ENCODE data around the gene FASN. TPM values are rescaled to one million over a fixed set of nuclear protein-coding genes. Genes with fewer than 3 reads are reported as not detected.

The FASN gene
- polyA plus RNA-seq, 2 of the 4 experiments (the other 2 are of a cell fraction) = 12.9 to 169 TPM

DNA sequence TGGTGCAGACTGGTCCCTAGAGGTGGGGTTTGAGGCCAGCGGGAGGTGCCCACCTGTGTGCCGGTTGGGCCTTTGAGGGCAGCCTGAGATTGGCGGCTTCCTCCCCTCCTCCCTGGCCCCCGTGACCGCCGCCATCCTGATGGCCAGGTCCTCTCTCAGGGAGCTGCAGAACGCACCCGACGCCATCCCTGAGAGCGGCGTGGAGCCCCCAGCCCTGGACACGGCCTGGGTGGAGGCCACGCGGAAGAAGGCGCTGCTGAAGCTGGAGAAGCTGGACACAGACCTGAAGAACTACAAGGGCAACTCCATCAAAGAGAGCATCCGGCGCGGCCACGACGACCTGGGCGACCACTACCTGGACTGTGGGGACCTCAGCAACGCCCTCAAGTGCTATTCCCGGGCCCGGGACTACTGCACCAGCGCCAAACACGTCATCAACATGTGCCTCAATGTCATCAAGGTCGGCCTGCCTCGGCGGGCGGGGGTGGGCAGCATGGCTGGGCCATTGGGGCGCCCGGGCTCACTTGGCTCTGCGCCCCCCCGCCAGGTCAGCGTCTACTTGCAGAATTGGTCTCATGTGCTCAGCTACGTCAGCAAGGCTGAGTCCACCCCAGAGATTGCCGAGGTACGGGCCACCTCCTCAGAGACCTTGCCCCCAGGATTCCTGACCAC is 43.5 kb downstream of the FASN start:
- Histone ChIP-seq H3K4me3 (no peak overlapping the region), H3K27ac (no peak overlapping the region), H3K4me2 (no peak overlapping the region), H3K9me3 (no peaks in the 10 kb centered on the region), H3K4me1 (peaks cover 16% of the 10 kb centered on the region; the same call in 2 of the 3 replicates)
- WGBS (ENCODE audit: missing lambda C conversion rate) = 95% methylated on average over 32 of the region's 38 CpGs
- ATAC-seq (no peak), FAIRE-seq (no peak), DNase-seq (ENCODE audit: low read depth in 1 of 2, low spot score in 1 of 2) (no peak)
- ChIA-PET CTCF (interaction anchor here (1.5 to 21.7 kb wide), 4 partner anchors 11 to 94 kb away, joined by 6 to 191 read pairs (median 26); partner anchors contain the start of genes DCXR, DUS1L and RAC3), POLR2A (interaction anchor here (0.9 kb wide), 1 partner anchor 17 kb away, joined by 3 read pairs; the partner anchor contains the start of gene DCXR)
- peak in 1 of 2 experiments; percentile 13; a peak in 1 of 5 replicates for TF ChIP-seq JUN (IDR thresholded peaks at IDR 0.05)
- TF ChIP-seq, protein P1, sequence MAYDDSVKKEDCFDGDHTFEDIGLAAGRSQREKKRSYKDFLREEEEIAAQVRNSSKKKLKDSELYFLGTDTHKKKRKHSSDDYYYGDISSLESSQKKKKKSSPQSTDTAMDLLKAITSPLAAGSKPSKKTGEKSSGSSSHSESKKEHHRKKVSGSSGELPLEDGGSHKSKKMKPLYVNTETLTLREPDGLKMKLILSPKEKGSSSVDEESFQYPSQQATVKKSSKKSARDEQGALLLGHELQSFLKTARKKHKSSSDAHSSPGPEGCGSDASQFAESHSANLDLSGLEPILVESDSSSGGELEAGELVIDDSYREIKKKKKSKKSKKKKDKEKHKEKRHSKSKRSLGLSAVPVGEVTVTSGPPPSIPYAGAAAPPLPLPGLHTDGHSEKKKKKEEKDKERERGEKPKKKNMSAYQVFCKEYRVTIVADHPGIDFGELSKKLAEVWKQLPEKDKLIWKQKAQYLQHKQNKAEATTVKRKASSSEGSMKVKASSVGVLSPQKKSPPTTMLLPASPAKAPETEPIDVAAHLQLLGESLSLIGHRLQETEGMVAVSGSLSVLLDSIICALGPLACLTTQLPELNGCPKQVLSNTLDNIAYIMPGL (CRISPR knock-in tag; IDR thresholded peaks at IDR 0.05; ENCODE audit: borderline replicate concordance) = no peak

DNA sequence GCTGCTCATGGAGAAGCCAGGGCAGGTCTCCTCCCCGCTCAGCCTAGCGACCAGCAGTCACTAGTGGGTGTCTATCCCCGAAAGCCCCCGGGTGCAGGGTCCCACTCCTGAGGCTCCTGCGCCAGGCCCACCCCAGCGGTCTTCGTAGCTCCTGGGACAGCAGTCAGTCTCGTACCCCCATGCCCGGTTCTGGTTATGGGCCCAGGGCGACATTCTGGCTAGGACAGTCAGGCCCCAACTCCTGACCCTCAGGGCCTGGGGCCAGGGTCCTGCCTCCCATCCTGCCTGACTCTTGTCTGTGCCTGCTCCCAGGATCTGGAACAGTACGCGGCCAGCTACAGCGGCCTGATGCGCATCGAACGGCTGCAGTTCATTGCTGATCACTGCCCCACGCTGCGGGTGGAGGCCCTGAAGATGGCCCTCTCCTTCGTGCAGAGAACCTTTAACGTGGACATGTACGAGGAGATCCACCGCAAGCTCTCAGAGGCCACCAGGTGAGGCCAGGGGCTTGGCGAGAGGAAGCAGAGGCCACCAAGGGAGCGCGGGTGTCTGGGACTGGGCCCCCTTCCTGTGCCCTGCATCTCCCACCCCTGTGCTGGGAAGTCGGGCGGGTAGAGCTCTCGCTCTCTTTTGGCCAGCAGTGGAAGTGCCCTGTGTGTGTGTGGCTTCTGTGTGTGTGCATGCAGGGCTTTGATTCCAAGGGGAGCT is 44.3 kb downstream of the FASN start:
- DNase-seq (ENCODE audit: low read depth in 1 of 2, low spot score in 1 of 2) (no peak), ATAC-seq (no peak; a peak in 1 of 6 replicates), FAIRE-seq (no peak)
- CTCF ChIA-PET = interaction anchor here (0.9 to 21.7 kb wide), 5 partner anchors 12 to 94 kb away, joined by 3 to 191 read pairs (median 24); partner anchors contain the start of genes DCXR, DUS1L and RAC3
- no peak for TF ChIP-seq POLR2A (IDR thresholded peaks at IDR 0.05; ENCODE audit: low read length)
- TF ChIP-seq HOXB13 (CRISPR knock-in tag; IDR thresholded peaks at IDR 0.05; ENCODE audit: low read depth) = no peak
- no peak for TF ChIP-seq FOSB (CRISPR knock-in tag; IDR thresholded peaks at IDR 0.05)
- no peak for TF ChIP-seq FOXS1 (CRISPR knock-in tag; IDR thresholded peaks at IDR 0.05)
- TF ChIP-seq NR3C1 (IDR thresholded peaks at IDR 0.05) = no peak
- no peak for TF ChIP-seq FOSL2 (IDR thresholded peaks at IDR 0.05)
- TF ChIP-seq FOSL2 (CRISPR knock-in tag; IDR thresholded peaks at IDR 0.05) = no peak
- TF ChIP-seq ZSCAN20 (CRISPR knock-in tag; IDR thresholded peaks at IDR 0.05) = no peak
- 93% methylated on average over 28 of the region's 28 CpGs for WGBS (ENCODE audit: missing lambda C conversion rate)
- H3K9me3 ChIP-seq = no peaks in the 10 kb centered on the region
- H3K27ac ChIP-seq = no peak overlapping the region
- H3K4me3 ChIP-seq = 0 out of 3 replicates have a peak overlapping the region, but pooled peaks have one; percentile 97
- H3K4me2 ChIP-seq = peak overlapping the region; percentile 91
- POLR2A ChIA-PET = interaction anchor here (0.9 kb wide), 1 partner anchor 16 kb away, joined by 3 read pairs; the partner anchor contains the start of gene DCXR
- peaks cover 16% of the 10 kb centered on the region; the same call in 2 of the 3 replicates for H3K4me1 ChIP-seq

DNA sequence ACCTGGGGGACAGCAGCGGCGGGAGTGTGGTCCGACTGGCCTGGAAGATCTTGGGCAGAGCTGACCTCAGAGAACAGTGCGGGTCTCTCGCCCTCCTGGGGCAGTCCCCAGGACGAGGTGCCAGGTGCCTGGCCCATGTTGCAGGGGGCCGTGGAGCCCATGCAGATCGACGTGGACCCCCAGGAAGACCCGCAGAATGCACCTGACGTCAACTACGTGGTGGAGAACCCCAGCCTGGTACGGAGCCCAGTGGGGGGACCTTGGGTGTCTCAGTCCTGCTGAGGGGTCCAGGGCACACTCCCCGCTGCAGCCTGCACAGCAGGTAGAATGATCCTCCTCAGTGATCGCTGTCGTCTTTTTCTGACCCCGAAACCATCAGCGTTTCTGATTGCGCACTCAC is 44.9 kb downstream of the FASN start:
- Histone ChIP-seq H3K4me3 (peak overlapping the region; percentile 97), H3K4me1 (peaks cover 16% of the 10 kb centered on the region; the same call in 2 of the 3 replicates), H3K27ac (peak overlapping the region in 1 of 2 experiments; percentile 95; a peak in 2 of 6 replicates), H3K4me2 (peak overlapping the region; percentile 91), H3K9me3 (no peaks in the 10 kb centered on the region)
- ATAC-seq (no peak), FAIRE-seq (no peak), DNase-seq (ENCODE audit: low read depth in 1 of 2, low spot score in 1 of 2) (no peak)
- POLR2A ChIA-PET = no interaction called here
- WGBS (ENCODE audit: missing lambda C conversion rate) = 92% methylated on average over 15 of the region's 19 CpGs
- no peak for TF ChIP-seq PHF8 (IDR thresholded peaks at IDR 0.05; ENCODE audit: borderline replicate concordance, low read depth)
- TF ChIP-seq FOXS1 (CRISPR knock-in tag; IDR thresholded peaks at IDR 0.05) = no peak
- TF ChIP-seq CEBPB (IDR thresholded peaks at IDR 0.05) = no peak
- TF ChIP-seq, protein P2, sequence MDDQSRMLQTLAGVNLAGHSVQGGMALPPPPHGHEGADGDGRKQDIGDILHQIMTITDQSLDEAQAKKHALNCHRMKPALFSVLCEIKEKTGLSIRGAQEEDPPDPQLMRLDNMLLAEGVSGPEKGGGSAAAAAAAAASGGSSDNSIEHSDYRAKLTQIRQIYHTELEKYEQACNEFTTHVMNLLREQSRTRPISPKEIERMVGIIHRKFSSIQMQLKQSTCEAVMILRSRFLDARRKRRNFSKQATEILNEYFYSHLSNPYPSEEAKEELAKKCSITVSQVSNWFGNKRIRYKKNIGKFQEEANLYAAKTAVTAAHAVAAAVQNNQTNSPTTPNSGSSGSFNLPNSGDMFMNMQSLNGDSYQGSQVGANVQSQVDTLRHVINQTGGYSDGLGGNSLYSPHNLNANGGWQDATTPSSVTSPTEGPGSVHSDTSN (IDR thresholded peaks at IDR 0.05) = no peak
- CTCF ChIA-PET = interaction anchor here (0.9 to 21.7 kb wide), 5 partner anchors 12 to 93 kb away, joined by 3 to 191 read pairs (median 24); partner anchors contain the start of genes DCXR, DUS1L and RAC3

DNA sequence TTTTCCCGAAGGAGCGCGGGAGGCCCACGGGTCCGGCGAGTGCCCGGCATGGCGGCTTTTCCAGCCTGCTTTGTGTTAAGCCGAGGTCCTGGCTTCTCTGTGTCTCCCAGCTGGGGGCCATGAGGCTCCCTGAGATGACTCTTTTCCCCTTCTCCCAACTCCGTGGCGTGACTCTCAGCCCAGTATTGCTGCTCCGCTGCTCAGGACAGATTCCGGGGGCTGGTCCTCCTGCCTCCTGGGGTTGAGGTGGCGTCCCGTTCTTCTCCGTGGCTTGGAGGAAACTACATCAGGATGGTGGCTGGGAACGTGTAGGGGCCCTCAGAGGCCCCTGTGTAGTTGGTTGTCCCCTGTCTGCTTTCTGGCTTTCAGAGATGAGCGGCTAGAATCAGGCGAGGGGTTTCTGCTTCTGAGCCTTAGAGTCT is 45.4 kb downstream of the FASN start:
- H3K4me1 ChIP-seq = peaks cover 16% of the 10 kb centered on the region; the same call in 2 of the 3 replicates
- H3K4me3 ChIP-seq = peak overlapping the region; percentile 97
- no peaks in the 10 kb centered on the region for H3K9me3 ChIP-seq
- ChIA-PET CTCF (interaction anchor here (1.0 to 21.7 kb wide), 6 partner anchors 9 to 93 kb away, joined by 3 to 191 read pairs (median 16); partner anchors contain the start of genes DCXR, DUS1L and RAC3), POLR2A (interaction anchor here (0.6 to 1.0 kb wide), 2 partner anchors 15 to 464 kb away, joined by 3 to 5 read pairs; partner anchors contain the start of gene DCXR)
- ATAC-seq (peak in 1 of 2 experiments; percentile 1; a peak in 2 of 6 replicates), FAIRE-seq (no peak), DNase-seq (ENCODE audit: low read depth in 1 of 2, low spot score in 1 of 2) (no peak)
- peak overlapping the region; percentile 91 for H3K4me2 ChIP-seq
- WGBS (ENCODE audit: missing lambda C conversion rate) = 23% methylated on average over 18 of the region's 19 CpGs
- peak overlapping the region; percentile 91 to 95 for H3K27ac ChIP-seq
- TF ChIP-seq MYC (IDR thresholded peaks at IDR 0.05; ENCODE audit: borderline replicate concordance, low read length) (no peak), EHF (CRISPR knock-in tag; IDR thresholded peaks at IDR 0.05) (no peak), JUNB (IDR thresholded peaks at IDR 0.05) (no peak), ESRRA (IDR thresholded peaks at IDR 0.05; ENCODE audit: borderline replicate concordance, low read length) (no peak), NFE2L2 (conservative IDR thresholded peaks at IDR 0.05; ENCODE audit: low read length) (no peak), KDM5A (IDR thresholded peaks at IDR 0.05) (no peak), EP300 (IDR thresholded peaks at IDR 0.05) (no peak), ZSCAN20 (CRISPR knock-in tag; IDR thresholded peaks at IDR 0.05) (no peak), FOSL2 (IDR thresholded peaks at IDR 0.05) (no peak), FOSL2 (CRISPR knock-in tag; IDR thresholded peaks at IDR 0.05) (no peak), TFCP2L1 (CRISPR knock-in tag; IDR thresholded peaks at IDR 0.05) (no peak), GATA3 (IDR thresholded peaks at IDR 0.05; ENCODE audit: borderline replicate concordance) (no peak), HOXB5 (CRISPR knock-in tag; IDR thresholded peaks at IDR 0.05) (no peak)
- TF ChIP-seq, protein P3, sequence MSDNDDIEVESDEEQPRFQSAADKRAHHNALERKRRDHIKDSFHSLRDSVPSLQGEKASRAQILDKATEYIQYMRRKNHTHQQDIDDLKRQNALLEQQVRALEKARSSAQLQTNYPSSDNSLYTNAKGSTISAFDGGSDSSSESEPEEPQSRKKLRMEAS (IDR thresholded peaks at IDR 0.05) = no peak
- TF ChIP-seq, protein P4, sequence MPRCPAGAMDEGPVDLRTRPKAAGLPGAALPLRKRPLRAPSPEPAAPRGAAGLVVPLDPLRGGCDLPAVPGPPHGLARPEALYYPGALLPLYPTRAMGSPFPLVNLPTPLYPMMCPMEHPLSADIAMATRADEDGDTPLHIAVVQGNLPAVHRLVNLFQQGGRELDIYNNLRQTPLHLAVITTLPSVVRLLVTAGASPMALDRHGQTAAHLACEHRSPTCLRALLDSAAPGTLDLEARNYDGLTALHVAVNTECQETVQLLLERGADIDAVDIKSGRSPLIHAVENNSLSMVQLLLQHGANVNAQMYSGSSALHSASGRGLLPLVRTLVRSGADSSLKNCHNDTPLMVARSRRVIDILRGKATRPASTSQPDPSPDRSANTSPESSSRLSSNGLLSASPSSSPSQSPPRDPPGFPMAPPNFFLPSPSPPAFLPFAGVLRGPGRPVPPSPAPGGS (IDR thresholded peaks at IDR 0.05) = no peak

All from A549 (cell line).